Keratinocyte (primary cell): Measurements from ENCODE around the gene POU2F2. TPM values are rescaled to one million over a fixed set of nuclear protein-coding genes. Genes with fewer than 3 reads are reported as not detected.
A peak's percentile ranks its signal among the peaks of the same experiment; 100 is the strongest.

ENCODE experiments used
- DNase-seq: peaks from one replicate; pipeline ENCODE4 v3.0.0-alpha.2; 2011; ENCODE audit warnings: low read depth, missing footprints, low spot score
- FAIRE-seq: peaks from 2 replicates; lab custom pipeline; 2011; peaks lifted over from hg19 to GRCh38; lab: Jason Lieb, UNC
- H2AFZ ChIP-seq: 2 replicates; pipeline ENCODE4 v1.6.0; 2012; ENCODE audit warnings: low read length, control low read depth, inconsistent platforms; ENCODE audit not compliant: control insufficient read depth
- H3K27ac ChIP-seq: 2 replicates; pipeline ENCODE4 v1.5.1; 2011; ENCODE audit warnings: low read length; ENCODE audit not compliant: control insufficient read depth, insufficient read depth
- H3K27me3 ChIP-seq: 3 replicates; pipeline ENCODE4 v1.6.0; 2011; ENCODE audit warnings: low read length; ENCODE audit not compliant: control insufficient read depth, insufficient read depth; ENCODE audit errors: extremely low read depth
- H3K36me3 ChIP-seq, 2 experiments: 2 replicates in 1 of 2; 3 replicates in 1 of 2; pipeline ENCODE4 v1.5.1; 2011; ENCODE audit warnings: low read length in 2 of 2, mild to moderate bottlenecking in 1 of 2; ENCODE audit not compliant: control insufficient read depth in 2 of 2, insufficient read depth in 2 of 2; ENCODE audit errors: extremely low read depth in 1 of 2
- H3K4me1 ChIP-seq: 3 replicates; pipeline ENCODE4 v1.5.1; 2011; ENCODE audit warnings: low read length; ENCODE audit not compliant: control insufficient read depth, insufficient read depth; ENCODE audit errors: extremely low read depth
- H3K4me2 ChIP-seq: 3 replicates; pipeline ENCODE4 v1.6.0; 2011; ENCODE audit warnings: low read depth, low read length; ENCODE audit not compliant: control insufficient read depth, insufficient read depth; ENCODE audit errors: extremely low read depth
- H3K4me3 ChIP-seq, 3 experiments: fragments of 200-600 bp in 1 of 3; sonication (generic) in 1 of 3; 2 replicates in 2 of 3; 3 replicates in 1 of 3; pipeline ENCODE4 v1.5.1; 2011 to 2016; ENCODE audit warnings: low read length in 3 of 3, mild to moderate bottlenecking in 3 of 3, control low read depth in 2 of 3, inconsistent platforms in 1 of 3, low read depth in 1 of 3, mixed read lengths in 1 of 3, mixed run types in 1 of 3, moderate library complexity in 1 of 3; ENCODE audit not compliant: control insufficient read depth in 2 of 3, insufficient read depth in 2 of 3; ENCODE audit errors: extremely low read depth in 1 of 3
- H3K79me2 ChIP-seq: 2 replicates; pipeline ENCODE4 v1.6.0; 2012; ENCODE audit warnings: low read length; ENCODE audit not compliant: control insufficient read depth, insufficient read depth
- H3K9ac ChIP-seq: 3 replicates; pipeline ENCODE4 v1.6.0; 2011; ENCODE audit warnings: low read length; ENCODE audit not compliant: control insufficient read depth, insufficient read depth; ENCODE audit errors: extremely low read depth
- H3K9me1 ChIP-seq: 3 replicates; pipeline ENCODE4 v1.6.0; 2011; ENCODE audit warnings: low read length; ENCODE audit not compliant: control insufficient read depth, insufficient read depth; ENCODE audit errors: extremely low read depth
- H3K9me3 ChIP-seq: 2 replicates; pipeline ENCODE4 v1.5.1; 2012; ENCODE audit warnings: low read depth, low read length; ENCODE audit not compliant: control insufficient read depth
- H4K20me1 ChIP-seq: 3 replicates; pipeline ENCODE4 v1.6.0; 2011; ENCODE audit warnings: low read length; ENCODE audit not compliant: control insufficient read depth, insufficient read depth; ENCODE audit errors: extremely low read depth
- EZH2 ChIP-seq: IDR thresholded peaks from one replicate; pipeline ENCODE4 v1.6.1; 2012; ENCODE audit warnings: inconsistent platforms, mild to moderate bottlenecking, low read length, moderate library complexity
- dilution Hi-C: fragments of 300-500 bp; cut with MboI; formaldehyde crosslinking; loops from one replicate; pipeline ENCODE4 v1.7.0; 2020; ENCODE audit warnings: low sequenced_read_pairs; ENCODE audit not compliant: extremely low pct_ligation_motif_present
- polyA plus RNA-seq, 5 experiments: library from polyadenylated mRNA; depleted of rRNA in 3 of 5; stranded (reverse) in 3 of 5; stranded (forward) in 1 of 5; unstranded in 1 of 5; fragments of >200 nt; gene quantifications; 1 replicate in 1 of 5; 2 replicates in 3 of 5; 3 replicates in 1 of 5; pipeline versions ENCODE4 v1.2.1 to v1.2.3, GENCODE V29; 2011 to 2012; ENCODE audit warnings: missing spikeins in 2 of 5, low read depth in 1 of 5, low replicate concordance in 1 of 5
- TF ChIP-seq, protein P1 (sequence below), 3 experiments: IDR thresholded peaks in 1 of 3; conservative IDR thresholded peaks in 1 of 3; optimal IDR thresholded peaks in 1 of 3; 2 replicates in 2 of 3; 3 replicates in 1 of 3; pipeline versions ENCODE3 to v1.5.1; 2011; ENCODE audit warnings: low read length in 3 of 3, mild to moderate bottlenecking in 3 of 3, moderate library complexity in 2 of 3, control low read depth in 1 of 3, inconsistent platforms in 1 of 3; ENCODE audit not compliant: insufficient read depth in 2 of 3; ENCODE audit errors: extremely low read depth in 1 of 3

The POU2F2 gene
- polyA plus RNA-seq, 1 donor (not counting 4 experiments of a cell fraction or from before 2014, with no cell fraction given) = 7.0 TPM

- H3K4me1 ChIP-seq = peaks cover 27% of the 10 kb centered on the region
- H3K4me3 ChIP-seq = no peak overlapping the region
- no peak overlapping the region for H3K9ac ChIP-seq
- H3K9me1 ChIP-seq = no peaks in the 10 kb centered on the region
- DNase-seq = no peak
- no peaks in the 10 kb centered on the region for H3K9me3 ChIP-seq
- no peaks in the 10 kb centered on the region for H3K27me3 ChIP-seq
- H3K4me2 ChIP-seq = no peak overlapping the region
- TF ChIP-seq EZH2 = no peak
- TF ChIP-seq, protein P1, sequence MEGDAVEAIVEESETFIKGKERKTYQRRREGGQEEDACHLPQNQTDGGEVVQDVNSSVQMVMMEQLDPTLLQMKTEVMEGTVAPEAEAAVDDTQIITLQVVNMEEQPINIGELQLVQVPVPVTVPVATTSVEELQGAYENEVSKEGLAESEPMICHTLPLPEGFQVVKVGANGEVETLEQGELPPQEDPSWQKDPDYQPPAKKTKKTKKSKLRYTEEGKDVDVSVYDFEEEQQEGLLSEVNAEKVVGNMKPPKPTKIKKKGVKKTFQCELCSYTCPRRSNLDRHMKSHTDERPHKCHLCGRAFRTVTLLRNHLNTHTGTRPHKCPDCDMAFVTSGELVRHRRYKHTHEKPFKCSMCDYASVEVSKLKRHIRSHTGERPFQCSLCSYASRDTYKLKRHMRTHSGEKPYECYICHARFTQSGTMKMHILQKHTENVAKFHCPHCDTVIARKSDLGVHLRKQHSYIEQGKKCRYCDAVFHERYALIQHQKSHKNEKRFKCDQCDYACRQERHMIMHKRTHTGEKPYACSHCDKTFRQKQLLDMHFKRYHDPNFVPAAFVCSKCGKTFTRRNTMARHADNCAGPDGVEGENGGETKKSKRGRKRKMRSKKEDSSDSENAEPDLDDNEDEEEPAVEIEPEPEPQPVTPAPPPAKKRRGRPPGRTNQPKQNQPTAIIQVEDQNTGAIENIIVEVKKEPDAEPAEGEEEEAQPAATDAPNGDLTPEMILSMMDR (optimal IDR thresholded peaks at IDR 0.05 in 1 of 3, IDR thresholded peaks at IDR 0.05 in 1 of 3, conservative IDR thresholded peaks at IDR 0.05 in 1 of 3; ENCODE audit: extremely low read depth in 1 of 3, insufficient read depth in 2 of 3, low read length in 3 of 3) = no peak
- no peak overlapping the region for H2AFZ ChIP-seq
- dilution Hi-C loops = no loop called here
- no peaks in the 10 kb centered on the region for H4K20me1 ChIP-seq
- H3K36me3 ChIP-seq = no peaks in the 10 kb centered on the region
- H3K27ac ChIP-seq = no peak overlapping the region
- no peak for FAIRE-seq
- H3K79me2 ChIP-seq = peaks cover 5% of the 10 kb centered on the region
Measured at GRCh38 chr19:42123765-42124164, 8.5 kb downstream of the POU2F2 start.

DNA sequence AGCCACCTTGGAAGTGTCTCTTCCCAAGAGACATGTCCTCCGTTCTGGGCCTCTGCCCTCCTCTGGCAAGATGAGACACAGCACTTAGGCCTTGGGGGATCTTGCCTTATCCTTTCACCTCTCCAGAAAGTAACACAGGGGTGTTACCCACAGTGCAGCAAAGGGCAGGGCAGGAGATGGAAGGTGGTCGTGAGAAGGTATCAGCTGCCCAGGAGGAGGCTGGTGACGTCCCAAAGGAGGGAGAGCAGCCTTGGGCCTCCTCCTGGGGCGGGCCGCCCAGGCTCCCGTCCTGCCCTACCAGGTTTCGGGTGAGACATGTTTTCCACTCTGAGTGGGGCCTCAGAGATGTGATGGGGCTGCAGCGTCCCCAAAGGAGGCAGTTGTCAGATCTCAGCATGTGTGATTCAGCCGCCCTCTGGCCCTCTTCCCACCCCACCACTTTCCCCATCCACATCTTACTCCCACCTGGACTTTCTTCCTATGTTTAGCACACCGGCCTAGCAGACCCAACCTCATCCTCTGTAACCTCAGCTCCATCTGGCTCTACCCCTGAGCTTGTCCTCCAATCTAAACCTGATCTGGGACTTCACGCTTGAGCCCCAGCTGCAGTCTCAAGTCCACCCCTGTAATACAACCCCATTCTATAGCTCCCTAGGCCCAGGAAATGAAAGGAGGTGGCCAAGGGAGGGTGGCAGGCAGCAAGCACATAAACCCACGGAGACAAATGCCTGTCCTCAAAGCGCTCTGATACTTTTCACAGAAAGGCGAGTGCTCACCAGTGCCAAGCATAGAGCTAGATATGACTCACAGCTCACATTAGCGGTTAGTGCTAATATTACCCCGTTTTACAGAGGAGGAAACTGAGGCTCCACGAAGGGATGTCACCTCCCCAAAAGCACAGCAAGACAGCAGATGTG is 9.3 kb downstream of the POU2F2 start:
- Histone ChIP-seq H3K4me1 (peaks cover 24% of the 10 kb centered on the region), H3K9me3 (no peaks in the 10 kb centered on the region), H3K36me3 (no peaks in the 10 kb centered on the region), H3K4me3 (peak overlapping the region in 1 of 3 experiments; percentile 57), H4K20me1 (no peaks in the 10 kb centered on the region), H3K79me2 (peaks cover 5% of the 10 kb centered on the region), H3K9me1 (no peaks in the 10 kb centered on the region), H3K27me3 (no peaks in the 10 kb centered on the region), H3K27ac (peak overlapping the region; percentile 80), H3K9ac (peak overlapping the region; percentile 56), H3K4me2 (peak overlapping the region; percentile 79), H2AFZ (no peak overlapping the region)
- DNase-seq (no peak), FAIRE-seq (peak; percentile 39)
- no peak for TF ChIP-seq EZH2
- TF ChIP-seq, protein P1 (optimal IDR thresholded peaks at IDR 0.05 in 1 of 3, IDR thresholded peaks at IDR 0.05 in 1 of 3, conservative IDR thresholded peaks at IDR 0.05 in 1 of 3; ENCODE audit: extremely low read depth in 1 of 3, insufficient read depth in 2 of 3, low read length in 3 of 3) = peak; percentile 7 to 46 (median 19)
- dilution Hi-C loops = no loop called here
